Karpas-422 (cell line): Measurements from ENCODE around the gene VPS13D. TPM values are rescaled to one million over a fixed set of nuclear protein-coding genes. Genes with fewer than 3 reads are reported as not detected.

Experiments used
- DNase-seq: peaks from one replicate; pipeline ENCODE4 v3.0.0-alpha.2; 2015
- H2AFZ ChIP-seq: fragments of 200-600 bp; sonication (generic); 2 replicates; pipeline ENCODE4 v1.6.1; 2014; ENCODE audit warnings: antibody characterized with exemption, low read length, mixed read lengths
- H3K27ac ChIP-seq: fragments of 200-600 bp; sonication (generic); 2 replicates; pipeline ENCODE4 v1.5.1; 2014; ENCODE audit warnings: mild to moderate bottlenecking, low read length, moderate library complexity
- H3K27me3 ChIP-seq: fragments of 200-600 bp; sonication (generic); 2 replicates; pipeline ENCODE4 v1.6.1; 2014; ENCODE audit warnings: low read length, mixed read lengths
- H3K36me3 ChIP-seq: fragments of 200-600 bp; sonication (generic); 2 replicates; pipeline ENCODE4 v1.6.1; 2014; ENCODE audit warnings: low read length, mixed read lengths; ENCODE audit not compliant: insufficient read depth
- H3K4me1 ChIP-seq: fragments of 200-600 bp; sonication (generic); 2 replicates; pipeline ENCODE4 v1.6.1; 2014; ENCODE audit warnings: mild to moderate bottlenecking, low read length, mixed read lengths
- H3K4me2 ChIP-seq: fragments of 200-600 bp; sonication (generic); 2 replicates; pipeline ENCODE4 v1.6.1; 2014; ENCODE audit warnings: low read length, low read depth, mild to moderate bottlenecking; ENCODE audit not compliant: poor library complexity, severe bottlenecking
- H3K4me3 ChIP-seq: fragments of 200-600 bp; sonication (generic); 2 replicates; pipeline ENCODE4 v1.5.1; 2014; ENCODE audit warnings: mild to moderate bottlenecking, antibody characterized with exemption, low read length, mixed read lengths
- H3K79me2 ChIP-seq: fragments of 200-600 bp; sonication (generic); 2 replicates; pipeline ENCODE4 v1.6.1; 2014; ENCODE audit warnings: mild to moderate bottlenecking, low read length, mixed read lengths
- H3K9ac ChIP-seq: fragments of 200-600 bp; sonication (generic); 2 replicates; pipeline ENCODE4 v1.6.0; 2014; ENCODE audit warnings: low read length
- H3K9me2 ChIP-seq: fragments of 200-600 bp; sonication (generic), shearing (Covaris generic); replicated peaks from 2 replicates; pipeline ENCODE4 v1.6.0; 2014; ENCODE audit warnings: mild to moderate bottlenecking, low read length, moderate library complexity; ENCODE audit not compliant: insufficient read depth
- H3K9me3 ChIP-seq: fragments of 300-700, 200-600 bp; sonication (generic); 2 replicates; pipeline ENCODE4 v1.6.1; 2014; ENCODE audit warnings: low read length, mixed read lengths
- H4K20me1 ChIP-seq: fragments of 200-600 bp; sonication (generic); 2 replicates; pipeline ENCODE4 v1.6.1; 2014; ENCODE audit warnings: mild to moderate bottlenecking, antibody characterized with exemption, low read length, low read depth; ENCODE audit not compliant: insufficient read depth
- total RNA-seq: library from RNA; depleted of rRNA; stranded (reverse); fragments of >200 nt; shearing (Covaris generic); gene quantifications from 2 replicates; pipeline ENCODE4 v1.2.3, GENCODE V29; 2014; ENCODE audit warnings: low replicate concordance

The VPS13D gene
- total RNA-seq, 1 experiment from 2014 or later, result 36.2 TPM

- H3K4me2 ChIP-seq, result no peak overlapping the region
- no peaks in the 10 kb centered on the region for H3K9me2 ChIP-seq
- DNase-seq, result no peak
- no peak overlapping the region for H3K27ac ChIP-seq
- no peaks in the 10 kb centered on the region for H3K36me3 ChIP-seq
- H4K20me1 ChIP-seq, result peaks cover 20% of the 10 kb centered on the region; the same call in 1 of the 2 replicates
- H3K79me2 ChIP-seq, result no peaks in the 10 kb centered on the region
- H3K4me3 ChIP-seq, result no peak overlapping the region
- no peak overlapping the region for H2AFZ ChIP-seq
- H3K9me3 ChIP-seq, result no peaks in the 10 kb centered on the region
- no peaks in the 10 kb centered on the region for H3K4me1 ChIP-seq
- H3K27me3 ChIP-seq, result no peaks in the 10 kb centered on the region
- H3K9ac ChIP-seq, result no peak overlapping the region
Measured at GRCh38 chr1:12185036-12185917, 44.6 kb upstream of the VPS13D start.

DNA sequence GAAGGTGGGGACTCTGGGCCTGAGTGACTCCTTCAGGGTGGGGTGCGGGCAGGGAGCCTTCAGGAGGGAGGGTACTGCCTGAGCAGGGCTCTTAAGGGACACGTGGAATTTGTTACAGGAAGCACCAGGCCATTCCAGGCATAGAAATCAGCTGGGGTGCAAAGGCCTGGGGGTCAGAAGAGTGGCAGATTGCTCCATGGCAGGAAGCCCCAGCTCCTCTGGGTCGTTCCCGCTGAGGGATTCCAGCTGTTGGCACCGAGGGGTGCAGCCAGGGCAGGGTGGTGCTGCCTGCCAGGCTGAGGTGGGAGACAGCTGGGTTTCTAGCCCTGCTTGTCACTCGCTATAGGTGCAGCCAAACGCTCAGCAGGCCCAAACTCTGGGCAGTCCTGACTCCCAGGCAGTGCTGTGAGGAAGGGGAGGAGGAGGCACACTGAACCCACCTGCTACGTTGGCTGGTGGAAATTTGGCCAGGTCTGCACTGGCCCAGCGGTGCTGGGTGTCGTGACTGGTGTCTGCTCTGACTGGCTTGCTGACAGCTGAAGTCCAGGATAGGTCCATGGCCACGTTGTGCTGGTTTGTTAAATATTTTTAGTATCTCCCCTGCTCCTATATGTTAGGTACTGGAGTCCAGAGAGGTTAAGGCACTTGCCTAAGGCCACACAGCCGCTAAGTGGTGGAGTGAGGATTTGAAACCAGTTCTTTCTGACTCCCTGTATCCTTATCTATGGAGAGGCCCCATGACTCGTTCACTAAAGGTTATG, 43.7 kb upstream of the VPS13D start:
- Histone ChIP-seq H3K36me3 (no peaks in the 10 kb centered on the region), H3K27ac (no peak overlapping the region), H3K9me3 (no peaks in the 10 kb centered on the region), H3K9me2 (no peaks in the 10 kb centered on the region), H3K4me1 (no peaks in the 10 kb centered on the region), H4K20me1 (peaks cover 20% of the 10 kb centered on the region; the same call in 1 of the 2 replicates), H3K27me3 (no peaks in the 10 kb centered on the region), H2AFZ (no peak overlapping the region), H3K79me2 (no peaks in the 10 kb centered on the region), H3K9ac (no peak overlapping the region), H3K4me2 (no peak overlapping the region), H3K4me3 (no peak overlapping the region)
- DNase-seq, result no peak

DNA sequence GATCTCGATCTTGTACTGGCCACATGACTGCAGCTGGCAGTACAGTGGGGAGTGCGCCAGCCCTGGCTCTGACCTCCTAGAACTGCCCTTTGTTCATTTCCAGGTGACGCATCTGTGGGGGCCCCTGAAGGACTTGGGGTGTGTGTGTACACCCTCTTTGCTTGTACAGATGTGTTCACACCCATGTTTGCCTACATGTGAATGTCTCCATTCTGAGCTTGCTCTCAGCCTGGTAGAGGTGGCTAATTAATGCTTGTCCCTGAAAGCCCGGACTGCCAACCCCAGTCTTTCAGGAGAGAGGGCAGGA, 43.2 kb upstream of the VPS13D start:
- Histone ChIP-seq H2AFZ (no peak overlapping the region), H3K27me3 (no peaks in the 10 kb centered on the region), H3K79me2 (no peaks in the 10 kb centered on the region), H3K9me2 (no peaks in the 10 kb centered on the region), H3K4me3 (no peak overlapping the region), H3K4me2 (no peak overlapping the region), H3K27ac (no peak overlapping the region), H3K36me3 (no peaks in the 10 kb centered on the region), H4K20me1 (peaks cover 20% of the 10 kb centered on the region; the same call in 1 of the 2 replicates), H3K9ac (no peak overlapping the region), H3K9me3 (no peaks in the 10 kb centered on the region), H3K4me1 (no peaks in the 10 kb centered on the region)
- no peak for DNase-seq

DNA sequence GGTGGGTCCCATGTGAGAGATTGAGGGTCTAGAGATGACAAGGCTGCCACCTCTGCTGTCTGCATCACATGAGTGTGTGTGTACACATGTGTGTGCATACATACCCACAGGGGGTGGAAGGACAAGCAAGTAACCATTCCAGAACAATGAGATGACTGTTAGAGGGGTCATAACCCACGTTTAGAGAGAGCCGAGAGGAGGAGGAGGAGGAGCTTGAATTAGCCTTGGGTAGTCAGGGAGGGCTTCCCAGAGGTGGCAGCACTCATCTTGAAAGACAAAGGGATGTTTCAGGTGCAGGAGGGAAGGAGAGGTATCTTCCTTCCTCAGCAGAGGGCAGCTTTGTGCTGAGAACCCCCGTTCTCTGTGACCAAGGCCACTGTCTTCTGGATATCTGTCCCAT, 41.7 kb upstream of the VPS13D start:
- Histone ChIP-seq H3K4me1 (no peaks in the 10 kb centered on the region), H3K9me2 (no peaks in the 10 kb centered on the region), H3K27ac (no peak overlapping the region), H3K9me3 (no peaks in the 10 kb centered on the region), H3K4me3 (no peak overlapping the region), H3K27me3 (no peaks in the 10 kb centered on the region), H3K79me2 (no peaks in the 10 kb centered on the region), H3K9ac (no peak overlapping the region), H2AFZ (no peak overlapping the region), H3K36me3 (no peaks in the 10 kb centered on the region), H4K20me1 (peaks cover 20% of the 10 kb centered on the region; the same call in 1 of the 2 replicates), H3K4me2 (no peak overlapping the region)
- no peak for DNase-seq

DNA sequence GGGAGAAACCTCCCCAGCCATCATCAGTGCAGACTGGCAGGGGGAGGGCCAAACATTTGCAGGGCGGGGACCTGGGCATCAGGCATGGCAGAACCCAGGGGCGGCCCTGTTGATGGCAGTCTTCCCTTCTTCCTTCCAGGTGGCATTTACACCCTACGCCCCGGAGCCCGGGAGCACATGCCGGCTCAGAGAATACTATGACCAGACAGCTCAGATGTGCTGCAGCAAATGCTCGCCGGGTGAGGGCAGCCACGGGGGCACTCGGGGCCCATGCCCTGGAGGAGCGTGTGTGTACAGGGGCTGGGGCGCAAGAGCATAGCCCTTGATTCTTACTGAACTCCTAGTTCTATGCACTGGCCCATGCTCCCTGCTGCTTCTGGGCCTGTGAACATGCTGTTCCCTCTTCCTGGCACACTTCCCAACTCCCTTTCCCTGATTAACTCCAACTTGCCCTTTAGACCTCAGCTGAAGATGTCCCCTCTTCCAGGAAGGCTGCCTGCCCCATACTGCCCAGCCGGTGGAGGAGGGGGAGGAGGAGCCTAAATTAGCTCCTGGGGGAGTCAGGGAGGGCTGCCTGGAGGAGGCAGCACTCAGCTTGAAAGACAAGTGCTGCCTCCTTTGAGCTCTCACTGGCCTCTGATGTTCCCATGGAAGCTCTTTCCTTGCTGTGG, 41.0 kb upstream of the VPS13D start:
- Histone ChIP-seq H4K20me1 (peaks cover 20% of the 10 kb centered on the region; the same call in 1 of the 2 replicates), H3K27ac (no peak overlapping the region), H3K9ac (no peak overlapping the region), H3K36me3 (no peaks in the 10 kb centered on the region), H3K9me3 (no peaks in the 10 kb centered on the region), H3K79me2 (no peaks in the 10 kb centered on the region), H3K4me2 (no peak overlapping the region), H3K27me3 (no peaks in the 10 kb centered on the region), H3K9me2 (no peaks in the 10 kb centered on the region), H3K4me1 (no peaks in the 10 kb centered on the region), H2AFZ (no peak overlapping the region), H3K4me3 (no peak overlapping the region)
- DNase-seq, result no peak

DNA sequence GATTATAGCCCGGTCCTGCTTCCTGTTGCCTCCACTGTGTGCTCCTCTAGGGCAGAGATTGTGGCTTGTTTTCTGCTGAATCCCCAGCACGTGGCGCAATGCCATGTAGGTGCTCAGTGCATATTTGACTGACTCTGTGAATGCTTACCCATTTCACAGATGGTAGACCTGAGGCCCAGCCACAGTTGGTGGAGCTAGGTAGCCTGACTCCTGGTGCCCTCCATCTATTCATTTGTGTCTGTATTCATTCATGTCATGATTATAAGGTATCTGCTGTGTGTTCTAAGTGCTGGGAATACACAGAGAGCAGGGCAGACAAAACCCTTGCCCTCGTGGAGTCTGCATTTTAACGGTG, 40.5 kb upstream of the VPS13D start:
- no peak overlapping the region for H3K27ac ChIP-seq
- peaks cover 21% of the 10 kb centered on the region; the same call in 1 of the 2 replicates for H4K20me1 ChIP-seq
- H3K36me3 ChIP-seq, result no peaks in the 10 kb centered on the region
- no peaks in the 10 kb centered on the region for H3K9me3 ChIP-seq
- H3K4me3 ChIP-seq, result no peak overlapping the region
- no peak overlapping the region for H2AFZ ChIP-seq
- no peaks in the 10 kb centered on the region for H3K9me2 ChIP-seq
- DNase-seq, result no peak
- H3K4me2 ChIP-seq, result no peak overlapping the region
- no peaks in the 10 kb centered on the region for H3K79me2 ChIP-seq
- H3K27me3 ChIP-seq, result no peaks in the 10 kb centered on the region
- no peaks in the 10 kb centered on the region for H3K4me1 ChIP-seq
- no peak overlapping the region for H3K9ac ChIP-seq

DNA sequence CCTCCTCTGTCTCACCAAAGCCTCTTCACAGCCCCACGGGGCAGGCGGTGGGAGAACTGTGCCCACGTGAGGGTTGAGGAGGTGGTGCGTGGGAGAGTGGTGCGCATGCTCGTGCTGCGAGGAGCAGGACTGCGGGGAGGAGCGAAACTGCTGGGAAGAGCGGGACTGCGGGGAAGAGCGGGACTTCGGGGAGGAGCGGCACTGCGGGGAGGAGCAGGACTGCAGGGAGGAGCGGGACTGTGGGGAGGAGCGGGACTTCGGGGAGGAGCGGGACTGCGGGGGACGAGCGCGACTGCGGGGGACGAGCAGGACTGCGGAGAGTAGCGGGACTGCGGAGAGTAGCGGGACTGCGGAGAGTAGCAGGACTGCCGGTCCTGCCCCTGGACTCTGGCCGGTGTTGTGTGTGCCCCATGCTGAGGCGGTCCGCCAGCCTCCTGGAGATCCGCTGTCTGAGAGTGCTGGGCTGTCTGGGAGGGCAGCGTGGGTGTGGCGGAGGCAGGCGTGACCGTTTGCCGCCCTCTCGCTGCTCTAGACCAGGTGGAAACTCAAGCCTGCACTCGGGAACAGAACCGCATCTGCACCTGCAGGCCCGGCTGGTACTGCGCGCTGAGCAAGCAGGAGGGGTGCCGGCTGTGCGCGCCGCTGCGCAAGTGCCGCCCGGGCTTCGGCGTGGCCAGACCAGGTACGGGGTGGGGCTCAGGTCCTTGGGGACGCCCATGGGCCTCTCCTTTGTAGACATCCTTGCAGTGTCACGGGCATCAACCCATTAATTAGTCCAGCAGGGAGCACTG, 38.4 kb upstream of the VPS13D start:
- no peak overlapping the region for H3K27ac ChIP-seq
- no peak overlapping the region for H3K4me3 ChIP-seq
- H3K9ac ChIP-seq, result no peak overlapping the region
- no peaks in the 10 kb centered on the region for H3K36me3 ChIP-seq
- no peaks in the 10 kb centered on the region for H3K9me2 ChIP-seq
- H3K27me3 ChIP-seq, result no peaks in the 10 kb centered on the region
- no peak for DNase-seq
- H4K20me1 ChIP-seq, result peaks cover 16% of the 10 kb centered on the region; the same call in 1 of the 2 replicates
- H3K4me1 ChIP-seq, result no peaks in the 10 kb centered on the region
- H3K79me2 ChIP-seq, result no peaks in the 10 kb centered on the region
- H3K9me3 ChIP-seq, result no peaks in the 10 kb centered on the region
- H2AFZ ChIP-seq, result no peak overlapping the region
- no peak overlapping the region for H3K4me2 ChIP-seq
